Astrocyte of the cerebellum (primary cell): Measurements from ENCODE around the gene TMEM125.
A peak's percentile ranks its signal among the peaks of the same experiment; 100 is the strongest.

ENCODE experiments used
- DNase-seq: peaks from one replicate; pipeline ENCODE4 v3.0.0-alpha.2; 2011; ENCODE audit warnings: low read depth
- H3K4me3 ChIP-seq: 2 replicates; pipeline ENCODE4 v1.5.1; 2011; ENCODE audit warnings: mild to moderate bottlenecking, low read depth, low read length, moderate library complexity
- in situ Hi-C: cut with HindIII; loops from 2 replicates; pipeline ENCODE4 v1.10.0; 2017; ENCODE audit warnings: low sequenced_read_pairs
- TF ChIP-seq, protein P1 (sequence below): IDR thresholded peaks from 2 replicates; pipeline ENCODE4 v1.5.1; 2012; ENCODE audit warnings: low read length, low read depth, moderate library complexity, mild to moderate bottlenecking; ENCODE audit errors: missing control alignments

The TMEM125 gene

GRCh38 chr1:43269627-43270375, at the start of gene TMEM125:
Gene TMEM125 (plus strand): TSS chr1:43269983. CDS start chr1:43272723, 2,740 bp downstream.
- no peak for DNase-seq
- no peak within 1 kb of the TSS for H3K4me3 ChIP-seq
- TF ChIP-seq, protein P1, sequence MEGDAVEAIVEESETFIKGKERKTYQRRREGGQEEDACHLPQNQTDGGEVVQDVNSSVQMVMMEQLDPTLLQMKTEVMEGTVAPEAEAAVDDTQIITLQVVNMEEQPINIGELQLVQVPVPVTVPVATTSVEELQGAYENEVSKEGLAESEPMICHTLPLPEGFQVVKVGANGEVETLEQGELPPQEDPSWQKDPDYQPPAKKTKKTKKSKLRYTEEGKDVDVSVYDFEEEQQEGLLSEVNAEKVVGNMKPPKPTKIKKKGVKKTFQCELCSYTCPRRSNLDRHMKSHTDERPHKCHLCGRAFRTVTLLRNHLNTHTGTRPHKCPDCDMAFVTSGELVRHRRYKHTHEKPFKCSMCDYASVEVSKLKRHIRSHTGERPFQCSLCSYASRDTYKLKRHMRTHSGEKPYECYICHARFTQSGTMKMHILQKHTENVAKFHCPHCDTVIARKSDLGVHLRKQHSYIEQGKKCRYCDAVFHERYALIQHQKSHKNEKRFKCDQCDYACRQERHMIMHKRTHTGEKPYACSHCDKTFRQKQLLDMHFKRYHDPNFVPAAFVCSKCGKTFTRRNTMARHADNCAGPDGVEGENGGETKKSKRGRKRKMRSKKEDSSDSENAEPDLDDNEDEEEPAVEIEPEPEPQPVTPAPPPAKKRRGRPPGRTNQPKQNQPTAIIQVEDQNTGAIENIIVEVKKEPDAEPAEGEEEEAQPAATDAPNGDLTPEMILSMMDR: no peak
- in situ Hi-C loops: no loop called here

GRCh38 chr1:43220905-43221778, 48.6 kb upstream of the TMEM125 start:
- in situ Hi-C loops: no loop called here
- no peak overlapping the region for H3K4me3 ChIP-seq
- DNase-seq: no peak
- TF ChIP-seq, protein P1: no peak

GRCh38 chr1:43221797-43222196, 48.0 kb upstream of the TMEM125 start:
- no peak overlapping the region for H3K4me3 ChIP-seq
- TF ChIP-seq, protein P1: no peak
- in situ Hi-C loops: no loop called here
- no peak for DNase-seq

GRCh38 chr1:43222879-43223278, 46.9 kb upstream of the TMEM125 start:
- TF ChIP-seq, protein P1: no peak
- DNase-seq: no peak
- no peak overlapping the region for H3K4me3 ChIP-seq
- in situ Hi-C loops: no loop called here

GRCh38 chr1:43225168-43225567, 44.6 kb upstream of the TMEM125 start:
- TF ChIP-seq, protein P1: no peak
- H3K4me3 ChIP-seq: no peak overlapping the region
- no peak for DNase-seq
- in situ Hi-C loops: loop anchor here (25.0 kb wide), 1 partner anchor 162 kb away; the partner anchor contains the start of genes MED8 and SZT2

GRCh38 chr1:43227143-43227764, 42.5 kb upstream of the TMEM125 start:
- TF ChIP-seq, protein P1: peak; percentile 95
- H3K4me3 ChIP-seq: no peak overlapping the region
- peak; percentile 59 for DNase-seq
- in situ Hi-C loops: loop anchor here (25.0 kb wide), 1 partner anchor 160 kb away; the partner anchor contains the start of genes MED8 and SZT2
